NT2/D1 (cell line): ENCODE results near the gene DCTN3.

Source experiments
- YY1 ChIP-seq: IDR thresholded peaks from 2 replicates; pipeline ENCODE4 v1.6.1; 2011; ENCODE audit not compliant: insufficient read length, insufficient read depth
- ZNF274 ChIP-seq: IDR thresholded peaks from 2 replicates; pipeline ENCODE4 v1.6.1; 2011; ENCODE audit warnings: mild to moderate bottlenecking, low read depth, low read length

DNA sequence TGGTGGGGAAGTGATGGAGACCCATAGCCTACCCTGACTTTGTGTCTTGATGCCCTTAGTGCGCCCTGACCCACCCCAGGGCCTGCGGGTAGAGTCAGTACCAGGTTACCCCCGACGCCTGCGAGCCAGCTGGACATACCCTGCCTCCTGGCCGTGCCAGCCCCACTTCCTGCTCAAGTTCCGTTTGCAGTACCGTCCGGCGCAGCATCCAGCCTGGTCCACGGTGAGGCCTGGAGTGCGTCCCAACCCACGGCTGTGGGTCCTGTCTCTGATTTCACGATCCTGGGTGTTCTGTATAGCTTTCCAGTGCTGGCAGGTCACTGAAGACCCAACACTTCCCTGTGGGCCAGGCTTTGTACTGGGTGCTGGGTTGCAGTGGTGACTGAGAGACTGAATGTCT is 38.2 kb upstream of the DCTN3 start:
- no peak for TF ChIP-seq ZNF274
- no peak for TF ChIP-seq YY1
